KG1 (cell line): ENCODE data around the gene PPP1R14D.

ENCODE experiments used
- DNase-seq: peaks from one replicate; lab custom pipeline; 2025; lab: John Stamatoyannopoulos, UW

PPP1R14D gene

GRCh38 chr15:40782609-40783227 is 45.8 kb downstream of the PPP1R14D start:
- peak; percentile 12 for DNase-seq

- DNase-seq, result no peak
Observed at GRCh38 chr15:40776537-40777141, 51.9 kb downstream of the PPP1R14D start.

GRCh38 chr15:40775740-40776536 is 52.6 kb downstream of the PPP1R14D start:
- no peak for DNase-seq

GRCh38 chr15:40775007-40775406 is 53.5 kb downstream of the PPP1R14D start:
- DNase-seq, result no peak

GRCh38 chr15:40773902-40774301 is 54.6 kb downstream of the PPP1R14D start:
- DNase-seq, result no peak

- no peak for DNase-seq
Observed at GRCh38 chr15:40773496-40773895, 55.0 kb downstream of the PPP1R14D start.

- DNase-seq, result no peak
Observed at GRCh38 chr15:40772014-40772413, 56.5 kb downstream of the PPP1R14D start.

- DNase-seq, result no peak
Observed at GRCh38 chr15:40771242-40771641, 57.3 kb downstream of the PPP1R14D start.

- DNase-seq, result no peak
Observed at GRCh38 chr15:40770147-40770721, 58.3 kb downstream of the PPP1R14D start.

GRCh38 chr15:40769274-40770146 is 59.0 kb downstream of the PPP1R14D start, which contains the start of gene C15orf62:
TSS of gene C15orf62 (plus strand) at chr15:40769980. CDS start at chr15:40770496, 516 bp downstream.
- peak; percentile 50 for DNase-seq

- no peak for DNase-seq
Observed at GRCh38 chr15:40768521-40769273, 59.8 kb downstream of the PPP1R14D start.

GRCh38 chr15:40767838-40768500 is 60.5 kb downstream of the PPP1R14D start:
- no peak for DNase-seq

- DNase-seq, result no peak
Observed at GRCh38 chr15:40766906-40767837, 61.3 kb downstream of the PPP1R14D start.

- DNase-seq, result no peak
Observed at GRCh38 chr15:40766194-40766815, 62.2 kb downstream of the PPP1R14D start.
